Right lobe of liver (tissue), 4 donors: ENCODE data around the gene RBM47.

Experiments used
- POLR2A ChIP-seq: fragments of 450-650 bp; IDR thresholded peaks from one replicate; pipeline ENCODE4 v1.6.1; 2017; ENCODE audit warnings: antibody characterized with exemption, mild to moderate bottlenecking
- TF ChIP-seq, protein P1 (sequence below), 4 donors: fragments of 200-600 bp in 3 of 4; fragments of 450-650 bp in 1 of 4; IDR thresholded peaks; one replicate each; pipeline versions ENCODE4 v1.5.1 to v1.8.0; 2016 to 2022; ENCODE audit warnings: antibody characterized with exemption in 4 of 4, mild to moderate bottlenecking in 2 of 4
- donor health status: DM: no; HTN: no; CAD: no.
- donor health status: DM: no; HTN: no; CAD: no.
- donor health status: DM: no; HTN: yes; CAD: no.

DNA sequence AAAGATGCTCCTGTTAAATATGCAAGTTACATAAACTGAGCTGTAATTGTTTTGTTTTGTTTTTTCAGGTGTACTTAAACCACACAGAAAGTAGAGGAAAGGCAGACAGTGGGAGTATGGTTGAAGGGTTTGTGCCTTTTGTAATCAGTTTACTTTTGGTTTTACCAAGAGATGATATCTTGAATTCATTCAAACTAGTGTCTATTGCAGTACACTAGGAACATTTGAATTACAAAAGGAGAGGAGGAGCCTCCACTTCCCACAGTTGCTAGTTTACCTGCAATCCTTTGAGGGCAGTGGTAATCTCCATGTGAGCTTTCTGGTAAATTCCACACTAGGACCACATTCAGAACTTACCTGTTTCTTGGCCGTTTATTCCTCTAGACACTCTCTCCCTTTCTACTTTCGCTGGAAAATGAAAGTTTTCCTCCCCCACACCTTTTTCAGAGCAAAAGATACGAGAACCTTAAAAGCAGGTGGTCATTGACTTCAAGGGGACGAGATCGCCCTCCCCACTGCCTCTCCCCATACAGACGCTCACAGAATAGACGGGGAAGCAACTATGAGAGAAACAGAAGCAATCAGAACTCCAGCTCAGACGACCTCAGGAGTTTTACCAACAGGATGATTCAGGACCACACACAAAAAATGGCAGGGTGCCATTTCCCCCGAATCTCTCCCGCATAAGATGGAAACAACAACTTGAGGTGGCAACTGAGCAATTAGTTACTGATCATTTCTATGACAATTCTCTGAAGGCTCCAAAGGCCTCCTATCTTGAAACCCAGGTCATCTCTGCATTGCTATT is 3.3 kb downstream of the RBM47 start:
- no peak for TF ChIP-seq POLR2A
- TF ChIP-seq, protein P1, sequence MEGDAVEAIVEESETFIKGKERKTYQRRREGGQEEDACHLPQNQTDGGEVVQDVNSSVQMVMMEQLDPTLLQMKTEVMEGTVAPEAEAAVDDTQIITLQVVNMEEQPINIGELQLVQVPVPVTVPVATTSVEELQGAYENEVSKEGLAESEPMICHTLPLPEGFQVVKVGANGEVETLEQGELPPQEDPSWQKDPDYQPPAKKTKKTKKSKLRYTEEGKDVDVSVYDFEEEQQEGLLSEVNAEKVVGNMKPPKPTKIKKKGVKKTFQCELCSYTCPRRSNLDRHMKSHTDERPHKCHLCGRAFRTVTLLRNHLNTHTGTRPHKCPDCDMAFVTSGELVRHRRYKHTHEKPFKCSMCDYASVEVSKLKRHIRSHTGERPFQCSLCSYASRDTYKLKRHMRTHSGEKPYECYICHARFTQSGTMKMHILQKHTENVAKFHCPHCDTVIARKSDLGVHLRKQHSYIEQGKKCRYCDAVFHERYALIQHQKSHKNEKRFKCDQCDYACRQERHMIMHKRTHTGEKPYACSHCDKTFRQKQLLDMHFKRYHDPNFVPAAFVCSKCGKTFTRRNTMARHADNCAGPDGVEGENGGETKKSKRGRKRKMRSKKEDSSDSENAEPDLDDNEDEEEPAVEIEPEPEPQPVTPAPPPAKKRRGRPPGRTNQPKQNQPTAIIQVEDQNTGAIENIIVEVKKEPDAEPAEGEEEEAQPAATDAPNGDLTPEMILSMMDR (IDR thresholded peaks at IDR 0.05) = no peak
